Breast epithelium (tissue), 3 donors: ENCODE measurements around the gene SLC34A2.

ENCODE experiments used
- CTCF ChIP-seq, 3 donors: fragments of 450-650 bp; IDR thresholded peaks; one replicate each; pipeline ENCODE4 v1.5.1; 2016 to 2017; ENCODE audit warnings: antibody characterized with exemption in 3 of 3, mild to moderate bottlenecking in 3 of 3, moderate library complexity in 3 of 3
- POLR2AphosphoS5 ChIP-seq, 3 donors: sonication (generic); formaldehyde crosslinking; IDR thresholded peaks; one replicate each; pipeline ENCODE4 v1.6.1; 2017; ENCODE audit warnings: antibody characterized with exemption in 3 of 3

- TF ChIP-seq CTCF (IDR thresholded peaks at IDR 0.05), result no peak
- no peak for TF ChIP-seq POLR2AphosphoS5 (IDR thresholded peaks at IDR 0.05)
These were observed 21.5 kb downstream of the SLC34A2 start for GRCh38 chr4:25677157-25677556.
